Stomach (tissue), 9 donors: ENCODE measurements around the gene NFE2L3. TPM values are rescaled to one million over a fixed set of nuclear protein-coding genes. Genes with fewer than 3 reads are reported as not detected.

Source experiments
- DNase-seq, 2 donors: peaks; one replicate each; pipeline versions ENCODE4 v3.0.0 to v3.0.0-alpha.2; 2013 to 2019
- H3K27ac ChIP-seq, 5 donors: fragments of 200-600 bp in 4 of 5; sonication (generic) in 4 of 5; one replicate each; pipeline ENCODE4 v1.5.1; 2013 to 2019; ENCODE audit warnings: mild to moderate bottlenecking in 1 of 5, moderate library complexity in 1 of 5
- H3K27me3 ChIP-seq, 3 donors: fragments of 200-600 bp; sonication (generic); one replicate each; pipeline ENCODE4 v1.5.1; 2017 to 2019; ENCODE audit warnings: mixed run types in 1 of 3
- H3K36me3 ChIP-seq, 4 donors: fragments of 200-600 bp; sonication (generic); 1 replicate in 3 of 4; 2 replicates in 1 of 4; pipeline ENCODE4 v1.5.1; 2016 to 2019
- H3K4me1 ChIP-seq, 4 donors: fragments of 200-600 bp; sonication (generic); one replicate each; pipeline ENCODE4 v1.5.1; 2016 to 2019
- H3K4me3 ChIP-seq, 4 donors: fragments of 200-600 bp; sonication (generic) in 3 of 4; one replicate each; pipeline ENCODE4 v1.5.1; 2016 to 2019; ENCODE audit warnings: mild to moderate bottlenecking in 1 of 4
- H3K9me3 ChIP-seq, 4 donors: fragments of 200-600 bp; sonication (generic); one replicate each; pipeline ENCODE4 v1.5.1; 2016 to 2019
- CTCF ChIP-seq, 7 experiments: fragments of 450-650 bp in 4 of 7; fragments of 200-600 bp in 3 of 7; sonication (generic) in 3 of 7; IDR thresholded peaks; one replicate each; pipeline ENCODE4 v1.5.1; 2016 to 2019; ENCODE audit warnings: antibody characterized with exemption in 7 of 7, control low read depth in 2 of 7, mild to moderate bottlenecking in 1 of 7
- EP300 ChIP-seq: sonication (generic); formaldehyde crosslinking; IDR thresholded peaks from one replicate; pipeline ENCODE4 v1.6.1; 2017; ENCODE audit warnings: antibody characterized with exemption
- POLR2A ChIP-seq, 4 donors: fragments of 450-650 bp; IDR thresholded peaks; one replicate each; pipeline ENCODE4 v1.6.1; 2016; ENCODE audit warnings: antibody characterized with exemption in 4 of 4, control low read depth in 2 of 4, mild to moderate bottlenecking in 1 of 4, moderate library complexity in 1 of 4
- POLR2AphosphoS5 ChIP-seq, 3 donors: sonication (generic); formaldehyde crosslinking; IDR thresholded peaks; one replicate each; pipeline ENCODE4 v1.6.1; 2016; ENCODE audit warnings: antibody characterized with exemption in 3 of 3
- WGBS, 5 donors: extraction: QIAGEN DNeasy Blood & Tissue Kit in 3 of 5; methylation state at CpG; one replicate each; pipeline versions ENCODE4 v1.1.5 to v1.1.7; 2013 to 2018; 5-methylcytosine and 5-hydroxymethylcytosine counted together
- intact Hi-C: fragments of 100-400 bp; cut with DNase I; formaldehyde crosslinking; loops from one replicate; pipeline ENCODE4 v1.15.1; 2023; ENCODE audit warnings: low total_unique reads
- polyA plus RNA-seq, 3 donors: library from polyadenylated mRNA; stranded (reverse); fragments of 200-250 nt; gene quantifications; one replicate each; pipeline ENCODE4 v1.2.3, GENCODE V29; 2013
- total RNA-seq, 5 donors: library from RNA; depleted of rRNA; stranded (reverse); fragments of >200 nt; gene quantifications; one replicate each; pipeline versions ENCODE4 v1.1.0 to v1.2.3, GENCODE V29; 2014 to 2016
- donor health status: healthy with polysubstance abuse.
- donor health status: Bipolar disorder and iron deficiency.
- donor health status: healthy.

Gene NFE2L3
- total and polyA plus RNA-seq, 8 donors = 1.4 to 7.7 (median 4.9) TPM; not detected in 1

GRCh38 chr7:26212921-26213718 is 61.1 kb downstream of the NFE2L3 start:
- intact Hi-C loops = no loop called here
- Histone ChIP-seq H3K4me3 (no peak overlapping the region), H3K9me3 (no peaks in the 10 kb centered on the region), H3K27me3 (no peaks in the 10 kb centered on the region), H3K27ac (no peak overlapping the region), H3K36me3 (peaks cover 22 to 55% (median 52%) of the 10 kb centered on the region in 4 donors), H3K4me1 (peaks cover 0 to 6% (median 0%) of the 10 kb centered on the region in 4 donors)
- TF ChIP-seq EP300 (no peak), POLR2AphosphoS5 (IDR thresholded peaks at IDR 0.05) (no peak), POLR2A (IDR thresholded peaks at IDR 0.05) (no peak)
- DNase-seq = no peak
- WGBS, 5 donors = 89 to 95% (median 93%) methylated on average over 2 of the region's 2 CpGs

GRCh38 chr7:26213807-26214515 is 62.0 kb downstream of the NFE2L3 start:
- intact Hi-C loops = no loop called here
- no peaks in the 10 kb centered on the region for H3K9me3 ChIP-seq
- no peaks in the 10 kb centered on the region for H3K27me3 ChIP-seq
- 83 to 89% (median 85%) methylated on average over 5 of the region's 5 CpGs for WGBS, 5 donors
- H3K4me3 ChIP-seq = no peak overlapping the region
- H3K4me1 ChIP-seq = peaks cover 0 to 6% (median 0%) of the 10 kb centered on the region in 4 donors
- TF ChIP-seq POLR2AphosphoS5 (IDR thresholded peaks at IDR 0.05) (no peak), CTCF (IDR thresholded peaks at IDR 0.05) (no peak), EP300 (no peak), POLR2A (IDR thresholded peaks at IDR 0.05) (no peak)
- DNase-seq = no peak
- H3K27ac ChIP-seq = no peak overlapping the region
- H3K36me3 ChIP-seq = peaks cover 14 to 46% (median 44%) of the 10 kb centered on the region in 4 donors

GRCh38 chr7:26216049-26216448 is 64.1 kb downstream of the NFE2L3 start:
- intact Hi-C loops = no loop called here
- Histone ChIP-seq H3K4me3 (no peak overlapping the region), H3K27ac (no peak overlapping the region), H3K36me3 (peaks cover 0 to 26% (median 23%) of the 10 kb centered on the region in 4 donors), H3K27me3 (no peaks in the 10 kb centered on the region), H3K9me3 (no peaks in the 10 kb centered on the region), H3K4me1 (no peaks in the 10 kb centered on the region)
- WGBS, 5 donors = 63 to 78% (median 74%) methylated on average over 2 of the region's 2 CpGs
- no peak for DNase-seq
- TF ChIP-seq CTCF (IDR thresholded peaks at IDR 0.05) = no peak
- TF ChIP-seq EP300 = no peak
- TF ChIP-seq POLR2A (IDR thresholded peaks at IDR 0.05) = no peak
- no peak for TF ChIP-seq POLR2AphosphoS5 (IDR thresholded peaks at IDR 0.05)

GRCh38 chr7:26224359-26224758 is 72.4 kb downstream of the NFE2L3 start:
- H3K27me3 ChIP-seq = peaks cover 0 to 15% (median 0%) of the 10 kb centered on the region in 3 donors
- no peak overlapping the region for H3K4me3 ChIP-seq
- H3K9me3 ChIP-seq = no peaks in the 10 kb centered on the region
- DNase-seq = no peak
- TF ChIP-seq POLR2A (IDR thresholded peaks at IDR 0.05) = no peak
- TF ChIP-seq EP300 = no peak
- no peaks in the 10 kb centered on the region for H3K36me3 ChIP-seq
- no peaks in the 10 kb centered on the region for H3K4me1 ChIP-seq
- no peak overlapping the region for H3K27ac ChIP-seq
- WGBS, 5 donors = 71 to 83% (median 80%) methylated on average over 5 of the region's 5 CpGs
- intact Hi-C loops = no loop called here

GRCh38 chr7:26227987-26228386 is 76.0 kb downstream of the NFE2L3 start:
- H3K4me3 ChIP-seq = no peak overlapping the region
- peaks cover 0 to 13% (median 0%) of the 10 kb centered on the region in 3 donors for H3K27me3 ChIP-seq
- 92 to 95% (median 93%) methylated on average over 2 of the region's 2 CpGs for WGBS, 5 donors
- H3K36me3 ChIP-seq = no peaks in the 10 kb centered on the region
- no peak overlapping the region for H3K27ac ChIP-seq
- no peaks in the 10 kb centered on the region for H3K9me3 ChIP-seq
- TF ChIP-seq CTCF (IDR thresholded peaks at IDR 0.05) (no peak), POLR2AphosphoS5 (IDR thresholded peaks at IDR 0.05) (no peak), EP300 (no peak), POLR2A (IDR thresholded peaks at IDR 0.05) (no peak)
- intact Hi-C loops = no loop called here
- no peak for DNase-seq
- no peaks in the 10 kb centered on the region for H3K4me1 ChIP-seq
